Activated CD4-positive, alpha-beta T cell treated with anti-CD3 and anti-CD28 coated beads, Interleukin-2, amount 10 ng/mL, durations not matched to agents 7 days and 5 days (primary cell): Measurements from ENCODE around the gene EIF2B4. TPM values are rescaled to one million over a fixed set of nuclear protein-coding genes. Genes with fewer than 3 reads are reported as not detected.
"Not testable (repeated sequence)": the region's sequence is repeated elsewhere in the genome, so short reads cannot be mapped to it uniquely, and the experiment has no call there.

Source experiments
- CTCF ChIA-PET: fragments of 350-600 bp; sonication (Branson Sonifier 250); formaldehyde crosslinking; loops from one replicate; lab custom pipeline; 2021; ENCODE audit warnings: antibody characterized with exemption; lab: Charles Lee
- POLR2A ChIA-PET: fragments of 350-600 bp; sonication (Branson Sonifier 250); formaldehyde crosslinking; loops from one replicate; lab custom pipeline; 2021; ENCODE audit warnings: antibody characterized with exemption; lab: Charles Lee
- DNase-seq: peaks from one replicate; pipeline ENCODE4 v3.0.0-alpha.2; 2020
- H3K27ac Mint-ChIP-seq: one replicate; pipeline ENCODE4 v1.8.0; 2021; ENCODE audit warnings: mild to moderate bottlenecking, moderate library complexity, mixed read lengths
- H3K27me3 Mint-ChIP-seq: one replicate; pipeline ENCODE4 v1.8.0; 2021; ENCODE audit warnings: mixed read lengths
- H3K36me3 Mint-ChIP-seq: one replicate; pipeline ENCODE4 v1.8.0; 2021; ENCODE audit warnings: low read depth, mixed read lengths
- H3K4me1 Mint-ChIP-seq: one replicate; pipeline ENCODE4 v1.8.0; 2021; ENCODE audit warnings: mixed read lengths
- H3K4me3 Mint-ChIP-seq: one replicate; pipeline ENCODE4 v1.8.0; 2021; ENCODE audit warnings: mild to moderate bottlenecking, moderate library complexity, mixed read lengths
- H3K9me3 Mint-ChIP-seq: one replicate; pipeline ENCODE4 v1.8.0; 2021; ENCODE audit warnings: mixed read lengths
- total RNA-seq, 2 experiments: library from RNA; stranded (reverse); gene quantifications; one replicate each; pipeline ENCODE4 v1.2.3, GENCODE V29; 2021

The EIF2B4 gene
- total RNA-seq, 2 experiments from 2014 or later, result 40.9 to 42.2 TPM

GRCh38 chr2:27354597-27354927 lies 15.6 kb downstream of the EIF2B4 start:
- peaks cover 58% of the 10 kb centered on the region for H3K4me1 Mint-ChIP-seq
- no peak for DNase-seq
- H3K4me3 Mint-ChIP-seq, result peak overlapping the region; percentile 94
- no peaks in the 10 kb centered on the region for H3K27me3 Mint-ChIP-seq
- peaks cover 5% of the 10 kb centered on the region for H3K36me3 Mint-ChIP-seq
- H3K27ac Mint-ChIP-seq, result no peak overlapping the region
- H3K9me3 Mint-ChIP-seq, result no peaks in the 10 kb centered on the region
- ChIA-PET POLR2A (interaction anchor here (0.6 kb wide), 1 partner anchor 11 kb away, joined by 3 read pairs; no protein-coding TSS in a partner anchor), CTCF (interaction anchor here (0.7 to 1.5 kb wide), 3 partner anchors 10 to 30 kb away, joined by 3 to 8 read pairs (median 3); no protein-coding TSS in a partner anchor)

GRCh38 chr2:27353762-27354596 lies 16.2 kb downstream of the EIF2B4 start:
- Mint-ChIP-seq H3K4me3 (peak overlapping the region; percentile 39), H3K27ac (no peak overlapping the region), H3K9me3 (no peaks in the 10 kb centered on the region), H3K4me1 (peaks cover 58% of the 10 kb centered on the region), H3K36me3 (peaks cover 7% of the 10 kb centered on the region), H3K27me3 (no peaks in the 10 kb centered on the region)
- DNase-seq, result no peak
- ChIA-PET POLR2A (interaction anchor here (0.6 kb wide), 1 partner anchor 10 kb away, joined by 3 read pairs; no protein-coding TSS in a partner anchor), CTCF (interaction anchor here (0.6 to 2.1 kb wide), 4 partner anchors 10 to 16 kb away, joined by 3 to 8 read pairs (median 6); partner anchors contain the start of genes EIF2B4 and SNX17)

- peaks cover 54% of the 10 kb centered on the region for H3K4me1 Mint-ChIP-seq
- H3K27ac Mint-ChIP-seq, H3K4me3 Mint-ChIP-seq, H3K9me3 Mint-ChIP-seq, H3K27me3 Mint-ChIP-seq, POLR2A ChIA-PET, H3K36me3 Mint-ChIP-seq, DNase-seq: not testable (repeated sequence)
- CTCF ChIA-PET, result interaction anchor here (0.6 to 2.1 kb wide), 3 partner anchors 9 to 16 kb away, joined by 4 to 8 read pairs (median 7); partner anchors contain the start of genes EIF2B4 and SNX17
Observed at GRCh38 chr2:27353386-27353761, 16.8 kb downstream of the EIF2B4 start.

GRCh38 chr2:27351802-27352598 lies 18.1 kb downstream of the EIF2B4 start:
- Mint-ChIP-seq H3K36me3 (peaks cover 10% of the 10 kb centered on the region), H3K9me3 (no peaks in the 10 kb centered on the region), H3K27me3 (no peaks in the 10 kb centered on the region), H3K4me3 (no peak overlapping the region), H3K27ac (peak overlapping the region; percentile 34), H3K4me1 (peaks cover 45% of the 10 kb centered on the region)
- ChIA-PET CTCF (interaction anchor here (0.8 to 2.1 kb wide), 5 partner anchors 8 to 19 kb away, joined by 3 to 7 read pairs (median 3); partner anchors contain the start of genes EIF2B4 and SNX17), POLR2A (no interaction called here)
- peak; percentile 19 for DNase-seq

GRCh38 chr2:27350106-27350693 lies 19.9 kb downstream of the EIF2B4 start:
- peaks cover 34% of the 10 kb centered on the region for H3K4me1 Mint-ChIP-seq
- no peak overlapping the region for H3K4me3 Mint-ChIP-seq
- H3K9me3 Mint-ChIP-seq, result no peaks in the 10 kb centered on the region
- H3K27me3 Mint-ChIP-seq, result no peaks in the 10 kb centered on the region
- POLR2A ChIA-PET, result no interaction called here
- peaks cover 10% of the 10 kb centered on the region for H3K36me3 Mint-ChIP-seq
- CTCF ChIA-PET, result interaction anchor here (0.7 to 1.4 kb wide), 4 partner anchors 10 to 263 kb away, joined by 3 to 4 read pairs (median 4); no protein-coding TSS in a partner anchor
- no peak for DNase-seq
- no peak overlapping the region for H3K27ac Mint-ChIP-seq

GRCh38 chr2:27347641-27348040 lies 22.5 kb downstream of the EIF2B4 start:
- H3K9me3 Mint-ChIP-seq, result no peaks in the 10 kb centered on the region
- H3K36me3 Mint-ChIP-seq, result peaks cover 10% of the 10 kb centered on the region
- CTCF ChIA-PET, result interaction anchor here (1.5 kb wide), 1 partner anchor 24 kb away, joined by 5 read pairs; the partner anchor contains the start of gene MPV17
- POLR2A ChIA-PET, result no interaction called here
- H3K27ac Mint-ChIP-seq, result no peak overlapping the region
- no peaks in the 10 kb centered on the region for H3K27me3 Mint-ChIP-seq
- DNase-seq, result no peak
- no peak overlapping the region for H3K4me3 Mint-ChIP-seq
- peaks cover 21% of the 10 kb centered on the region for H3K4me1 Mint-ChIP-seq

- peaks cover 36% of the 10 kb centered on the region for H3K36me3 Mint-ChIP-seq
- DNase-seq, result no peak
- no peak overlapping the region for H3K27ac Mint-ChIP-seq
- no peak overlapping the region for H3K4me3 Mint-ChIP-seq
- H3K9me3 Mint-ChIP-seq, result no peaks in the 10 kb centered on the region
- POLR2A ChIA-PET, result no interaction called here
- no peaks in the 10 kb centered on the region for H3K4me1 Mint-ChIP-seq
- CTCF ChIA-PET, result interaction anchor here (0.7 to 1.1 kb wide), 2 partner anchors 15 to 354 kb away, joined by 3 to 4 read pairs; no protein-coding TSS in a partner anchor
- no peaks in the 10 kb centered on the region for H3K27me3 Mint-ChIP-seq
Observed at GRCh38 chr2:27336173-27336572, 34.0 kb downstream of the EIF2B4 start.

- H3K27me3 Mint-ChIP-seq, result no peaks in the 10 kb centered on the region
- ChIA-PET POLR2A (no interaction called here), CTCF (interaction anchor here (1.2 kb wide), 1 partner anchor 24 kb away, joined by 4 read pairs; no protein-coding TSS in a partner anchor)
- no peaks in the 10 kb centered on the region for H3K4me1 Mint-ChIP-seq
- H3K27ac Mint-ChIP-seq, result no peak overlapping the region
- no peaks in the 10 kb centered on the region for H3K9me3 Mint-ChIP-seq
- no peak for DNase-seq
- peaks cover 35% of the 10 kb centered on the region for H3K36me3 Mint-ChIP-seq
- no peak overlapping the region for H3K4me3 Mint-ChIP-seq
Observed at GRCh38 chr2:27335311-27335710, 34.8 kb downstream of the EIF2B4 start.

- DNase-seq, result no peak
- H3K27ac Mint-ChIP-seq, result no peak overlapping the region
- POLR2A ChIA-PET, result no interaction called here
- H3K27me3 Mint-ChIP-seq, result no peaks in the 10 kb centered on the region
- CTCF ChIA-PET, result interaction anchor here (0.6 to 1.5 kb wide), 4 partner anchors 21 to 359 kb away, joined by 3 to 4 read pairs (median 3); no protein-coding TSS in a partner anchor
- peak overlapping the region; percentile 38 for H3K4me3 Mint-ChIP-seq
- H3K9me3 Mint-ChIP-seq, result no peaks in the 10 kb centered on the region
- H3K36me3 Mint-ChIP-seq, result peaks cover 32% of the 10 kb centered on the region
- H3K4me1 Mint-ChIP-seq, result peaks cover 23% of the 10 kb centered on the region
Observed at GRCh38 chr2:27324720-27325119, 45.4 kb downstream of the EIF2B4 start.

GRCh38 chr2:27323596-27324285 lies 46.4 kb downstream of the EIF2B4 start:
- Mint-ChIP-seq H3K27me3 (no peaks in the 10 kb centered on the region), H3K36me3 (peaks cover 27% of the 10 kb centered on the region), H3K4me1 (peaks cover 23% of the 10 kb centered on the region), H3K4me3 (peak overlapping the region; percentile 89), H3K9me3 (no peaks in the 10 kb centered on the region), H3K27ac (peak overlapping the region; percentile 94)
- POLR2A ChIA-PET, result no interaction called here
- no peak for DNase-seq
- CTCF ChIA-PET, result interaction anchor here (0.6 to 1.7 kb wide), 9 partner anchors 16 to 360 kb away, joined by 3 to 5 read pairs (median 3); partner anchors contain the start of genes UCN and ZNF513

- H3K27me3 Mint-ChIP-seq, result no peaks in the 10 kb centered on the region
- peak within 1 kb of the TSS; percentile 94 for H3K27ac Mint-ChIP-seq
- H3K4me3 Mint-ChIP-seq, result peak within 1 kb of the TSS; percentile 89
- ChIA-PET CTCF (interaction anchor here (1.1 to 1.8 kb wide), 7 partner anchors 15 to 235 kb away, joined by 3 to 8 read pairs (median 4); partner anchors contain the start of genes UCN and ZNF513), POLR2A (no interaction called here)
- H3K4me1 Mint-ChIP-seq, result peaks cover 23% of the 10 kb centered on the region
- DNase-seq, result peak; percentile 92
- H3K36me3 Mint-ChIP-seq, result peaks cover 19% of the 10 kb centered on the region
- no peaks in the 10 kb centered on the region for H3K9me3 Mint-ChIP-seq
Observed at GRCh38 chr2:27322766-27323595, 47.2 kb downstream of the EIF2B4 start, which contains the start of gene MPV17. Gene MPV17 (minus strand): TSS chr2:27323097. CDS start chr2:27322517, 580 bp downstream.
